Neutrophil (primary cell): ENCODE measurements around the gene MSH3.

Experiments
- H3K27ac ChIP-seq: fragments of 200-600 bp; sonication (generic); 2 replicates; pipeline ENCODE4 v1.5.1; 2016; ENCODE audit warnings: mild to moderate bottlenecking, moderate library complexity
- H3K27me3 ChIP-seq: fragments of 200-600 bp; sonication (generic); 2 replicates; pipeline ENCODE4 v1.6.0; 2016; ENCODE audit warnings: mild to moderate bottlenecking
- H3K36me3 ChIP-seq: fragments of 200-600 bp; sonication (generic); 2 replicates; pipeline ENCODE4 v1.5.1; 2017
- H3K4me1 ChIP-seq, 2 experiments: fragments of 200-600 bp in 1 of 2; sonication (generic) in 1 of 2; 1 replicate in 1 of 2; 2 replicates in 1 of 2; pipeline versions ENCODE4 v1.5.1 to v1.6.1; 2013 to 2016; ENCODE audit warnings: low read depth in 1 of 2, low read length in 1 of 2, mild to moderate bottlenecking in 1 of 2, moderate library complexity in 1 of 2; ENCODE audit not compliant: control insufficient read depth in 1 of 2, insufficient read depth in 1 of 2
- H3K4me3 ChIP-seq, 2 experiments: fragments of 200-600 bp in 1 of 2; sonication (generic) in 1 of 2; 1 replicate in 1 of 2; 2 replicates in 1 of 2; pipeline ENCODE4 v1.5.1; 2013 to 2016; ENCODE audit warnings: low read depth in 1 of 2, low read length in 1 of 2, mild to moderate bottlenecking in 1 of 2, moderate library complexity in 1 of 2
- H3K9me3 ChIP-seq: fragments of 200-600 bp; sonication (generic); 2 replicates; pipeline ENCODE4 v1.5.1; 2016
- TF ChIP-seq, protein P1 (sequence below): fragments of 200-600 bp; sonication (generic); IDR thresholded peaks from 2 replicates; pipeline ENCODE4 v1.5.1; 2016; ENCODE audit warnings: antibody characterized with exemption

MSH3 gene

GRCh38 chr5:80688648-80689420 is 34.4 kb downstream of the MSH3 start:
- TF ChIP-seq, protein P1, sequence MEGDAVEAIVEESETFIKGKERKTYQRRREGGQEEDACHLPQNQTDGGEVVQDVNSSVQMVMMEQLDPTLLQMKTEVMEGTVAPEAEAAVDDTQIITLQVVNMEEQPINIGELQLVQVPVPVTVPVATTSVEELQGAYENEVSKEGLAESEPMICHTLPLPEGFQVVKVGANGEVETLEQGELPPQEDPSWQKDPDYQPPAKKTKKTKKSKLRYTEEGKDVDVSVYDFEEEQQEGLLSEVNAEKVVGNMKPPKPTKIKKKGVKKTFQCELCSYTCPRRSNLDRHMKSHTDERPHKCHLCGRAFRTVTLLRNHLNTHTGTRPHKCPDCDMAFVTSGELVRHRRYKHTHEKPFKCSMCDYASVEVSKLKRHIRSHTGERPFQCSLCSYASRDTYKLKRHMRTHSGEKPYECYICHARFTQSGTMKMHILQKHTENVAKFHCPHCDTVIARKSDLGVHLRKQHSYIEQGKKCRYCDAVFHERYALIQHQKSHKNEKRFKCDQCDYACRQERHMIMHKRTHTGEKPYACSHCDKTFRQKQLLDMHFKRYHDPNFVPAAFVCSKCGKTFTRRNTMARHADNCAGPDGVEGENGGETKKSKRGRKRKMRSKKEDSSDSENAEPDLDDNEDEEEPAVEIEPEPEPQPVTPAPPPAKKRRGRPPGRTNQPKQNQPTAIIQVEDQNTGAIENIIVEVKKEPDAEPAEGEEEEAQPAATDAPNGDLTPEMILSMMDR, result no peak
- no peak overlapping the region for H3K27ac ChIP-seq
- no peaks in the 10 kb centered on the region for H3K4me1 ChIP-seq
- no peaks in the 10 kb centered on the region for H3K9me3 ChIP-seq
- H3K27me3 ChIP-seq, result no peaks in the 10 kb centered on the region
- H3K36me3 ChIP-seq, result peaks cover 2% of the 10 kb centered on the region
- no peak overlapping the region for H3K4me3 ChIP-seq

GRCh38 chr5:80689627-80690026 is 35.2 kb downstream of the MSH3 start:
- H3K36me3 ChIP-seq, result peaks cover 5% of the 10 kb centered on the region
- TF ChIP-seq, protein P1, result no peak
- no peaks in the 10 kb centered on the region for H3K27me3 ChIP-seq
- H3K27ac ChIP-seq, result no peak overlapping the region
- H3K4me3 ChIP-seq, result no peak overlapping the region
- H3K4me1 ChIP-seq, result no peaks in the 10 kb centered on the region
- no peaks in the 10 kb centered on the region for H3K9me3 ChIP-seq

GRCh38 chr5:80695666-80696065 is 41.2 kb downstream of the MSH3 start:
- Histone ChIP-seq H3K27me3 (no peaks in the 10 kb centered on the region), H3K27ac (no peak overlapping the region), H3K36me3 (peaks cover 21% of the 10 kb centered on the region), H3K4me1 (no peaks in the 10 kb centered on the region), H3K4me3 (no peak overlapping the region), H3K9me3 (no peaks in the 10 kb centered on the region)
- TF ChIP-seq, protein P1, result no peak

- no peak overlapping the region for H3K4me3 ChIP-seq
- no peaks in the 10 kb centered on the region for H3K4me1 ChIP-seq
- peaks cover 26% of the 10 kb centered on the region for H3K36me3 ChIP-seq
- TF ChIP-seq, protein P1, result no peak
- no peak overlapping the region for H3K27ac ChIP-seq
- H3K9me3 ChIP-seq, result no peaks in the 10 kb centered on the region
- H3K27me3 ChIP-seq, result no peaks in the 10 kb centered on the region
These were observed 42.0 kb downstream of the MSH3 start for GRCh38 chr5:80696450-80696849.

DNA sequence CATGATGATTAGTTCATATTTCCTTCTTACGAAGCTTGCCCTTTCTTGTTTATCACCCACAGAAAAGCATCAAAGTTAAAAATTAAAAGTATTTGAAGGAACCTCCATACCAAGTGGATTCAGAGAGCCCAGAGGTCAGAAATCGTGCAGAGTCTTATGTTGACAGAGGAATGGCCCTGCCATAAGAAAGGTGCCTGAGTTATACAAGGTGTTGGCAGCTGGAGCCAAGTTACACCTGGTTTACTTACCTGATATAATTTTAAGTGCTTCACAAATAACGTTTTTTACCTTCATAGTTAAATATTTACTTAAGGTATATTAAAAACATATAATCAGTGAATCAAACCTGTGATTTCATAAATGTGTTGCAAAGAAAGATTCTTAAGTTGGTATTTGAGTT is 42.6 kb downstream of the MSH3 start:
- H3K36me3 ChIP-seq, result peaks cover 28% of the 10 kb centered on the region
- H3K4me3 ChIP-seq, result no peak overlapping the region
- TF ChIP-seq, protein P1, result no peak
- H3K4me1 ChIP-seq, result no peaks in the 10 kb centered on the region
- H3K27me3 ChIP-seq, result no peaks in the 10 kb centered on the region
- no peaks in the 10 kb centered on the region for H3K9me3 ChIP-seq
- no peak overlapping the region for H3K27ac ChIP-seq
